HL-60 (cell line): ENCODE results near the gene CUEDC2.

Experiments
- DNase-seq, 2 experiments: peaks; one replicate each; pipeline ENCODE4 v3.0.0-alpha.2; 2010 to 2020; ENCODE audit warnings: low read depth in 1 of 2, low spot score in 1 of 2
- H3K27ac ChIP-seq: fragments of 250-450 bp; sonication (Bioruptor Pico); replicated peaks from 2 replicates; pipeline ENCODE4 v1.5.1; 2020; ENCODE audit warnings: mild to moderate bottlenecking, moderate library complexity
- H3K27me3 ChIP-seq: fragments of 250-450 bp; sonication (Bioruptor Pico); 2 replicates; pipeline ENCODE4 v1.5.1; 2021; ENCODE audit warnings: mild to moderate bottlenecking, moderate library complexity; ENCODE audit not compliant: insufficient read depth, poor library complexity, severe bottlenecking
- H3K4me3 ChIP-seq: replicated peaks from 2 replicates; pipeline ENCODE4 v1.5.1; 2011; ENCODE audit warnings: mild to moderate bottlenecking, control low read depth, low read length; ENCODE audit not compliant: insufficient read depth
- GABPA ChIP-seq: IDR thresholded peaks from 2 replicates; pipeline ENCODE4 v1.6.1; 2012; ENCODE audit warnings: low read depth
- POLR2AphosphoS5 ChIP-seq: IDR thresholded peaks from 2 replicates; pipeline ENCODE4 v1.6.1; 2012; ENCODE audit warnings: low read depth
- REST ChIP-seq: IDR thresholded peaks from 2 replicates; pipeline ENCODE4 v1.6.1; 2012; ENCODE audit warnings: low read depth; ENCODE audit not compliant: insufficient replicate concordance
- SPI1 ChIP-seq: IDR thresholded peaks from 2 replicates; pipeline ENCODE4 v1.6.1; 2012; ENCODE audit warnings: low read depth, mild to moderate bottlenecking, borderline replicate concordance
- TF ChIP-seq, protein P1 (sequence below): IDR thresholded peaks from one replicate; pipeline ENCODE4 v1.5.1; 2011; ENCODE audit warnings: low read length, control low read depth, inconsistent platforms; ENCODE audit not compliant: insufficient read depth

Gene CUEDC2

GRCh38 chr10:102413053-102413705, 19.2 kb downstream of the CUEDC2 start:
- Histone ChIP-seq H3K4me3 (no peak overlapping the region), H3K27me3 (peaks cover 46% of the 10 kb centered on the region), H3K27ac (no peak overlapping the region)
- no peak for DNase-seq
- TF ChIP-seq, protein P1, sequence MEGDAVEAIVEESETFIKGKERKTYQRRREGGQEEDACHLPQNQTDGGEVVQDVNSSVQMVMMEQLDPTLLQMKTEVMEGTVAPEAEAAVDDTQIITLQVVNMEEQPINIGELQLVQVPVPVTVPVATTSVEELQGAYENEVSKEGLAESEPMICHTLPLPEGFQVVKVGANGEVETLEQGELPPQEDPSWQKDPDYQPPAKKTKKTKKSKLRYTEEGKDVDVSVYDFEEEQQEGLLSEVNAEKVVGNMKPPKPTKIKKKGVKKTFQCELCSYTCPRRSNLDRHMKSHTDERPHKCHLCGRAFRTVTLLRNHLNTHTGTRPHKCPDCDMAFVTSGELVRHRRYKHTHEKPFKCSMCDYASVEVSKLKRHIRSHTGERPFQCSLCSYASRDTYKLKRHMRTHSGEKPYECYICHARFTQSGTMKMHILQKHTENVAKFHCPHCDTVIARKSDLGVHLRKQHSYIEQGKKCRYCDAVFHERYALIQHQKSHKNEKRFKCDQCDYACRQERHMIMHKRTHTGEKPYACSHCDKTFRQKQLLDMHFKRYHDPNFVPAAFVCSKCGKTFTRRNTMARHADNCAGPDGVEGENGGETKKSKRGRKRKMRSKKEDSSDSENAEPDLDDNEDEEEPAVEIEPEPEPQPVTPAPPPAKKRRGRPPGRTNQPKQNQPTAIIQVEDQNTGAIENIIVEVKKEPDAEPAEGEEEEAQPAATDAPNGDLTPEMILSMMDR, result no peak
- no peak for TF ChIP-seq REST

GRCh38 chr10:102412293-102412692, 20.1 kb downstream of the CUEDC2 start:
- Histone ChIP-seq H3K27ac (no peak overlapping the region), H3K4me3 (no peak overlapping the region), H3K27me3 (peaks cover 51% of the 10 kb centered on the region)
- no peak for TF ChIP-seq SPI1
- TF ChIP-seq, protein P1, result no peak
- no peak for TF ChIP-seq POLR2AphosphoS5
- no peak for TF ChIP-seq REST
- TF ChIP-seq GABPA, result no peak
- DNase-seq, result no peak

GRCh38 chr10:102411341-102412255, 20.8 kb downstream of the CUEDC2 start:
- DNase-seq, result no peak
- H3K27me3 ChIP-seq, result peaks cover 54% of the 10 kb centered on the region
- no peak overlapping the region for H3K4me3 ChIP-seq

More at GRCh38 chr10:102411341-102412255, 20.8 kb downstream of the CUEDC2 start:
- TF ChIP-seq, protein P1, result no peak
- TF ChIP-seq REST (no peak), SPI1 (no peak), POLR2AphosphoS5 (no peak), GABPA (no peak)
- H3K27ac ChIP-seq, result no peak overlapping the region
